Measurements from ENCODE around the gene APMAP.
"Not testable (repeated sequence)": the region's sequence is repeated elsewhere in the genome, so short reads cannot be mapped to it uniquely, and the experiment has no call there.

The APMAP gene

DNA sequence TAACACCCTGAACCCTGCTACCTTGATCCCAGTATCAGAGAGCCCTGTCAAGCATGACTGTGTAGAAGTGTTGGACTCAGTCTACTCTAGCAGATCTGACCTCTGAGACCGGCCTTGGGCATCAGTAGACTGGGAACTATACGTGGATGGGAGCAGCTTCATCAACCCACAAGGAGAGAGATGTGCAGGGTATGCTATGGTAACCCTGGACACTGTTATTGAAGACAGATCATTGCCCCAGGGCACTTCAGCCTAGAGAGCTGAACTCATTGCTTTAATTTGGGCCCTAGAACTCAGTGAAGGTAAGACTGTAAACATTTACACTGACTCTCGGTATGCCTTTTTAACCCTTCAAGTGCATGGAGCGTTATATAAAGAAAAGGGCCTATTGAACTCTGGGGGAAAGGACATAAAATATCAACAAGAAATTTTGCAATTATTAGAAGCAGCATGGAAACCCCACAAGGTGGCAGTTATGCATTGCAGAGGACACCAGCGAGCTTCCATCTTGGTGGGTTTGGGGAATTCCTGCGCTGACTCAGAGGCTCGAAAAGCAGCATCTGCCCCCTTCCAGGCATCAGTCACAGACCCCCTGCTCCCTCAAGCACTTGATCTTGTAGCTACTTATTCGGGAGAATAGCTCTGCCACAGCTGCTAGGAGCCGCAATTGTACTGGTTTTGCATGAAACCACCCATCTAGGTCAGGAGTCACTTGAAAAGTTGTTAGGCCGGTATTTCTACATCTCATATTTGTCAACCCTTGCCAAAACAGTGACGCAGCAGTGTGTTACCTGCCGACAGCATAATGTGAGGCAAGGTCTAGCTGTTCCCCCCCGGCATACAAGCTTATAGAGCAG is 62.5 kb downstream of the APMAP start:
- not testable (repeated sequence) for DNase-seq

DNA sequence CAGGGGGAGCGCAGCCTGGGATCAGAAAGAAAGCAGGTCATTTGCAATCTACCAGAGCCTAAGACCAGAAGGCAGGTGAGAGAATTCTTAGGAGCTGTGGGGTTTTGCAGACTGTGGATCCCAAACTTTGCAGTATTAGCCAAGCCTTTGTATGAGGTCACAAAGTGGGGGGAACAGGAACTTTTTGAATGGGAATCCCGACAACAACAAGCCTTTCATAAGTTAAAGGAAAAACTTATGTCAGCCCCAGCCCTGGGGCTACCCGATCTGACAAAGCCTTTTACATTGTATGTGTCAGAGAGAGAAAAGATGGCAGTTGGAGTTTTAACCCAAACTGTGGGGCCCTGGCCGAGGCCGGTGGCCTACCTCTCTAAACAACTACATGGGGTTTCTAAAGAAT is 63.3 kb downstream of the APMAP start:
- not testable (repeated sequence) for DNase-seq

- DNase-seq, result not testable (repeated sequence)
Observed at GRCh38 chr20:24920706-24921105, 71.8 kb downstream of the APMAP start.

GRCh38 chr20:24919665-24920064 is 72.9 kb downstream of the APMAP start:
- not testable (repeated sequence) for DNase-seq

- DNase-seq, result no peak
Observed at GRCh38 chr20:24918579-24919566, 73.7 kb downstream of the APMAP start.

- DNase-seq, result peak; percentile 50
Observed at GRCh38 chr20:24917797-24918578, 74.6 kb downstream of the APMAP start.

GRCh38 chr20:24917056-24917455 is 75.5 kb downstream of the APMAP start:
- no peak for DNase-seq

- no peak for DNase-seq
Observed at GRCh38 chr20:24916412-24916811, 76.1 kb downstream of the APMAP start.

GRCh38 chr20:24915892-24916291 is 76.7 kb downstream of the APMAP start:
- no peak for DNase-seq

- DNase-seq, result no peak
Observed at GRCh38 chr20:24915440-24915839, 77.1 kb downstream of the APMAP start.

- no peak for DNase-seq
Observed at GRCh38 chr20:24914388-24915241, 77.9 kb downstream of the APMAP start.

DNA sequence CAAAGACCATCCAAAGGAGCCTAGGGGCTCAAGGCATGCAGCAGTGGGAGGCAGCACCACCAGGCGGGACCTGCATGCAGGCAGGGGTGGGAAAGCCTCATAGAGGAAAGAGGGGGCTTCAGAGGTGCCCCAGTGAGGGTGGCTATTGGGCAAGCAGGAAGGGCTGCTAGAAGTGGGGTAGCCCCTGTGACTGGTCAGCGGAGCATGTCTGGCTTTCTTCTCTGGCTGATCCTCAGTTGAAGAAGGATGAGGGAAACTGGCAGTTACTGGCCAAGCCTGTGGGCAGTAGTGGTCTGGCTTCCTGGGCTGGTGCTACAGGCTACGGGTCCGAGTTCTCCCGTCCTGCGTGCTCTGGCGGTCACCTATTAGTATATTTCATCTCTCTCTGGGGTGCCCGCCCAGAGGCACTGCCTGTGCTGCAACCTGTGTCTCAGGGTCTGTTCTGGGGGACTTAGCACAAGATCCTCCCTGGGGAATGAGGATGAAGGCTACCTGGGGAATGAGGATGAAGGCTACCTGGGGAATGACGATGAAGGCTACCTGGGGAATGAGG is 79.4 kb downstream of the APMAP start:
- no peak for DNase-seq

All from activated T-cell treated with anti-CD3 and anti-CD28 coated beads, Interleukin-2, amount 50 U/mL, for 1 hour (primary cell).